ENCODE measurements around the gene BAIAP2. TPM values are rescaled to one million over a fixed set of nuclear protein-coding genes. Genes with fewer than 3 reads are reported as not detected.

Gene BAIAP2
- total RNA-seq, 1 donor from 2014 or later = 51.4 TPM

GRCh38 chr17:81082177-81083073, 47.5 kb downstream of the BAIAP2 start:
- Mint-ChIP-seq H3K4me3 (ENCODE audit: unreplicated experiment) (no peak overlapping the region), H3K27ac (ENCODE audit: unreplicated experiment) (no peak overlapping the region), H3K4me1 (ENCODE audit: low read depth, unreplicated experiment) (no peaks in the 10 kb centered on the region), H3K36me3 (ENCODE audit: low read depth, unreplicated experiment) (peaks cover 5% of the 10 kb centered on the region), H3K9me3 (ENCODE audit: unreplicated experiment) (no peaks in the 10 kb centered on the region), H3K27me3 (ENCODE audit: low read depth, unreplicated experiment) (no peaks in the 10 kb centered on the region)
- FAIRE-seq (no peak), DNase-seq (ENCODE audit: low read depth) (no peak)
- peaks cover 74% of the 10 kb centered on the region for H4K20me1 ChIP-seq (ENCODE audit: insufficient read depth, low read length)
- no peak overlapping the region for H3K9ac ChIP-seq (ENCODE audit: low read length)
- no peak overlapping the region for H3K4me2 ChIP-seq (ENCODE audit: low read length)
- peaks cover 16% of the 10 kb centered on the region for H3K79me2 ChIP-seq (ENCODE audit: insufficient read depth, low read length)
- H3K36me3 ChIP-seq (ENCODE audit: insufficient read depth, low read length) = no peaks in the 10 kb centered on the region
- H3K4me1 ChIP-seq (ENCODE audit: insufficient read depth, low read length) = no peaks in the 10 kb centered on the region
- no peak overlapping the region for H3K27ac ChIP-seq (ENCODE audit: low read depth, low read length)
- H2AFZ ChIP-seq (ENCODE audit: low read depth, low read length) = no peak overlapping the region
- no peaks in the 10 kb centered on the region for H3K27me3 ChIP-seq (ENCODE audit: insufficient read depth, low read length)
- H3K9me3 ChIP-seq (ENCODE audit: insufficient read depth, low read depth, low read length) = no peaks in the 10 kb centered on the region
- TF ChIP-seq EZH2 (IDR thresholded peaks at IDR 0.05; ENCODE audit: insufficient read depth, low read length) (no peak), CTCF (IDR thresholded peaks at IDR 0.05; ENCODE audit: insufficient read depth, low read depth, low read length) (no peak)
- no peak overlapping the region for H3K4me3 ChIP-seq (ENCODE audit: insufficient read depth, low read depth, low read length)

GRCh38 chr17:81083125-81083765, 48.3 kb downstream of the BAIAP2 start:
- H3K79me2 ChIP-seq (ENCODE audit: insufficient read depth, low read length) = peaks cover 16% of the 10 kb centered on the region
- H3K4me1 Mint-ChIP-seq (ENCODE audit: low read depth, unreplicated experiment) = no peaks in the 10 kb centered on the region
- no peak overlapping the region for H3K4me3 ChIP-seq (ENCODE audit: insufficient read depth, low read depth, low read length)
- H3K4me2 ChIP-seq (ENCODE audit: low read length) = no peak overlapping the region
- peaks cover 9% of the 10 kb centered on the region for H3K36me3 Mint-ChIP-seq (ENCODE audit: low read depth, unreplicated experiment)
- no peak overlapping the region for H3K27ac ChIP-seq (ENCODE audit: low read depth, low read length)
- H3K4me1 ChIP-seq (ENCODE audit: insufficient read depth, low read length) = no peaks in the 10 kb centered on the region
- FAIRE-seq = no peak
- peaks cover 72% of the 10 kb centered on the region for H4K20me1 ChIP-seq (ENCODE audit: insufficient read depth, low read length)
- no peak overlapping the region for H3K4me3 Mint-ChIP-seq (ENCODE audit: unreplicated experiment)
- no peaks in the 10 kb centered on the region for H3K27me3 Mint-ChIP-seq (ENCODE audit: low read depth, unreplicated experiment)
- no peaks in the 10 kb centered on the region for H3K9me3 ChIP-seq (ENCODE audit: insufficient read depth, low read depth, low read length)
- no peak for DNase-seq (ENCODE audit: low read depth)
- no peak overlapping the region for H2AFZ ChIP-seq (ENCODE audit: low read depth, low read length)
- H3K27me3 ChIP-seq (ENCODE audit: insufficient read depth, low read length) = no peaks in the 10 kb centered on the region
- H3K27ac Mint-ChIP-seq (ENCODE audit: unreplicated experiment) = no peak overlapping the region
- TF ChIP-seq CTCF (IDR thresholded peaks at IDR 0.05; ENCODE audit: insufficient read depth, low read depth, low read length) (no peak), EZH2 (IDR thresholded peaks at IDR 0.05; ENCODE audit: insufficient read depth, low read length) (no peak)
- peaks cover 4% of the 10 kb centered on the region for H3K36me3 ChIP-seq (ENCODE audit: insufficient read depth, low read length)
- H3K9me3 Mint-ChIP-seq (ENCODE audit: unreplicated experiment) = no peaks in the 10 kb centered on the region
- no peak overlapping the region for H3K9ac ChIP-seq (ENCODE audit: low read length)
